Left ventricle myocardium superior (tissue), 1 donor: ENCODE measurements around the gene DNAL4. TPM values are rescaled to one million over a fixed set of nuclear protein-coding genes. Genes with fewer than 3 reads are reported as not detected.
A peak's percentile ranks its signal among the peaks of the same experiment; 100 is the strongest.

Experiments used
- ATAC-seq: fragments of 200-7000 bp; cut with Tn5 transposase; one replicate; pipeline ENCODE4 v1.9.1; 2020; ENCODE audit warnings: mild to moderate bottlenecking, moderate library complexity
- DNase-seq: peaks from one replicate; pipeline ENCODE4 v3.0.0-alpha.2; 2020
- intact Hi-C: fragments of 100-400 bp; cut with micrococcal nuclease; formaldehyde crosslinking; loops from one replicate; pipeline ENCODE4 v1.11.0; 2022
- total RNA-seq: library from RNA; stranded (reverse); fragmentation: NEBNext Ultra II Directional; extraction: Animal tissue kit (Norgen Biotek cat#: 25700); gene quantifications from one replicate; pipeline ENCODE4 v1.2.1, GENCODE V29; 2021
- donor health status: DM: no; HTN: yes; CAD: no; lungs with severe emphysema.

Gene DNAL4
- total RNA-seq, 1 donor from 2014 or later = 11.6 TPM

DNA sequence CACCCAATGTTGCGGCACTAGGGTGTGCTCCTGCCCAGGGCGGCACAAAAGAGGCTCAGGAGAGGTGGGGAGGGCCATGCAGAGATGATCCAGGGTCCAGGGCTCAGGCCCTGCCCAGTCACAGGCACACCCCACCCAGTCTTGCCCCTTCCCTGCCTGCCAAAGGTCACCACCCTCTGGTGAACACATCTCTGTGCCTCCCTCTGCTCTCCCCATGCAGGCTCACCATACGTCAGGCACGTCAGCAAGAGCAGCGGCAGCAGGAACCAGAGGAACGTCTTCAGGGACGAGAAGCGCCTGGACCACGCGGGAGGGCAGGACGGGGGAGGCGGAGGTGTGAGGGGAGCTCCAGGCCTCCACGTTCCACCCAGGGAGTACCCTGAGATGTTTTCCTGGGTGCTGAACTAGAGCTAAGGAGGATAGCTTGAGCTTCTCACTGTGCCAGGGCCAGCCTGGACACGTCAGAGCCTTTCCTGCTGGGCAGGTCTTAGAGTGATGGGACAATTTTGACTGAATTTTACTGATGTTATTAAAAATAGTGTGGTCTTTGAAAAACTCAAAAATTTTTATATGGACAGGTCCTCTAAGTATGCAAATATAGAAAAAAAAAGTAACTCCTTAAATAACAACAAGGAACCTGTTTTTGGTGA, 45.3 kb downstream of the DNAL4 start:
- intact Hi-C loops = no loop called here

DNA sequence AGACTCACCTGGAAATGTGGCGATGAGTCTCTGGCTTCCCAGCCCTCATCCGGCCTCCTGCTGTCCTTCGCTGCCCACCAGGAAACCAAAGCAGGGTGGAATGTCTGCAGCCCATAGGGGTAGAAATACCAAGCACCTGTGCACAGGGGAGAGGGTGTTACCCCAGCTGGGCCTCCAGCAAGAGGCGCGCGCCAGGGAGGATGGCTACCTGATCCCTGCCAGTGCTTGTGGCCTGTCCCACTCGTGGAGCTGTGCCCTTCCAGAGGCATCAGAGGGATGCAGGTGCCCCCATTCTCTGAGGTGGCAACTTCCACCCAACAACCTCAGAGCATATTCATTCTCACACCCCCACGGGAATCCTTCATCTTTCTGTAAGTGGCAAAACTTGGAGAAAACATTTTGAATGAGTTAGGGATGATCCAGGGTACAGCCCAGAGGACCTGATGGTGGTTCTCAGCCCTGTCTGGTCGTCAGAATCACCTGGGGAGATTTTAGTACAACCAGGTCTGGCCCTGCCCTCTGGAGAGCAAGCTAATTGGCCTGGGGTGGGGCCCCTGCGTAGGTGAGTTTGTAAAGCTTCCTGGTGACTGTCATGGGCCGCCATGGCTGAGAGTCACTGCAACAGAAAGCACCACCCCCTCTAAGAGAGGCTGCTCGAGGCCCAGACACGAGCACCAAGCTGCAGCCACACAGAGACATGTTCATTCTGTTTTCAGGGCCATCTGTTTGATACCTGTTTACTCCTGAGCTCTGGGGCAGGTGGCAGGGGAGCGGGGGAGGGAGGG, 48.1 kb downstream of the DNAL4 start:
- intact Hi-C loops = no loop called here
- DNase-seq (peak; percentile 15), ATAC-seq (no peak)

More for the DNA sequence above, 45.3 kb downstream of the DNAL4 start:
- no peak for ATAC-seq
- DNase-seq = no peak

DNA sequence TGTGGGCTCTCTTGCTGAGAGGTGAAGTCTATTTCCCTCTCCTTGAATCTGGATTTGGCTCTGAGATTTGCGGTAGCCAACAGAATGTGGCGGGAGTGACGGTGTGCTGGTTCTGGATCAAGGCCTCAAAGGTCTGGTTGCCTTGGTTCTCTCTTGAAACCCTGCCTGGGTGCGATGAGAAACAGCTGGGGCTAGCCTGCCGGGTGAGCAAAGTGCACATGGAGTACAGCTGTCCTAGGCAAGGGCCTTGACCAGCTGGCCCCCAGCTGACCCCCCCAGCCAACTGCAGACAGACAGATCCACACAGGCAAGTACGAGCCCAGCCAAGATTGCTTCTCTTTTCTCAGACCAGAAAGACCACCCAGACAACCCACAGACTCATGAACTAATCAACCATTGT, 49.0 kb downstream of the DNAL4 start:
- DNase-seq = peak; percentile 23
- ATAC-seq = no peak

DNA sequence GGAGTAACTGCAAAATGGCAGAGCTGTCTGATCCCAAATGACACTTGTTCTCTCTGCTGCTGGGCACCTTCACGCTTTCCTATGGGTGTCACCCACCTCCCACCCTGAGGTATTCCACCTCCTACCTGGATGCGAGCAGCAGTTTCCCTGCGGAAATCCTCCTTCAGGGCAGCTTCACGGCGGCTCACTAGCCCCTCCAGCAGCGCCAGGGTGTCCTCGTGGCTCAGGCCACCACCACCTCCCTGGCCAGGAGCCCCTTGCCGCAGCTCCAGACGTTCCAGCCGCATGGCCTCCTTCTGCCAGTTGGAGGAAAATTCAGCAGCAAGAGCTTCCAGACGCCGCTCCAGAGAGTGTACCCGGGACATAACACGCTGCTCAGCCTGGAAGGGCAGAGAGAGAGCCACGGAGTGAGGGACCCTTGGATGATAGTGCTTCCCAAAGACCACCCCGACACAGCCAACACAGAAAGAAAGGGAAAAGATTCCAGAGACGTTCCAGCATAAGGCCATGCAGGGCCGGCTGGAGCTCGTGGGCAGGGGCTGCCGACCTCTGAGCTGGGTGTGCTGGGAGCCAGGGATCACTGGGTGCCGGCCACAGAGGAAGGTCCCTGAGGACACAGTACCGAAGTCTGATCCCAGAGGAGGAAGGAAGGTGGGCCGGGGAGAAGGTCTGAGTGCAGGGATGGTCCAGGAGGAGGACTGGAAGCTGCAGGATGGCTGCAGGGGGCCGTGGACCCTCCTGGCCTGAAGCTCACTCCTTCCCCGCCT, 51.6 kb downstream of the DNAL4 start:
- intact Hi-C loops = no loop called here
- ATAC-seq (no peak), DNase-seq (peak; percentile 24)

More for the DNA sequence above, 49.0 kb downstream of the DNAL4 start:
- intact Hi-C loops = no loop called here

DNA sequence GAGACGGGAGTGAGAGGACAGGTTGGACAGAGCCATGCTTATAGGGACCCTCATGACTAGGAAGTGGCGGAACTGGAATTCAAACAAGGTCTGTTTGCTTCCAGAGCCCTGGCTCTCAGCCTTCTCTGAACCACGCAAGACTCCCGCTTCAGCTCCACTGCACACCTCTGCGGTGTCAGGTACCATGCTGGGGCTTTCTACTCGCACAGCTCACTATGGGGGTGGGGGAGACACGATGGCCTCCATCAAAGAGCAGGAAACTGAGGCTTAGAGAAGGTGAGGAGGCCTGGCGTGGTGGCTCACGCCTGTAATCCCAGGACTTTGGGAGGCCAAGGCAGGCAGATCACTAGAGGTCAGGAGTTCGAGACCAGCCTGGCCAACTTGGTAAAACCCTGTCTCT, 52.4 kb downstream of the DNAL4 start:
- peak; percentile 5 for DNase-seq

DNA sequence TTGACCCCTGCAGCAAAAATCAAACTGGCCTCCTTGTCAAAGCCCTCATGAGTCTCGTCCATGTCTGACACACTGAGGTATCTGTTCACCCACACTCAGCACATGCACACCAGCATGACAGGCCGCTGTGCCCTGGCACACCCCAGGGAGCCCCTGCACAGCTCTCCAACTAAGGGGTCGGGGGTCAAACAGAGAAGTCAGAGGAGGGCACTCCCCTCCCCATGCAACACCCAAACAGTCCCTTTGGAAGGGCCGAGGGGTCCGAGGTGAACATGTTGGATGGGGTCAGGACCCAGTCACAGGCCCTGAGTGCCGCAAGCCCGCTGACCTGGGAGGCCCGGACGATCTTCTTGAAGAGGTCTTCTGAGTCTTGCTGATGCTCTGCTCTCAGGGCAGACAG, 52.8 kb downstream of the DNAL4 start:
- ATAC-seq (no peak), DNase-seq (peak; percentile 25)

More for the DNA sequence above, 52.4 kb downstream of the DNAL4 start:
- intact Hi-C loops = no loop called here
- ATAC-seq = no peak

DNA sequence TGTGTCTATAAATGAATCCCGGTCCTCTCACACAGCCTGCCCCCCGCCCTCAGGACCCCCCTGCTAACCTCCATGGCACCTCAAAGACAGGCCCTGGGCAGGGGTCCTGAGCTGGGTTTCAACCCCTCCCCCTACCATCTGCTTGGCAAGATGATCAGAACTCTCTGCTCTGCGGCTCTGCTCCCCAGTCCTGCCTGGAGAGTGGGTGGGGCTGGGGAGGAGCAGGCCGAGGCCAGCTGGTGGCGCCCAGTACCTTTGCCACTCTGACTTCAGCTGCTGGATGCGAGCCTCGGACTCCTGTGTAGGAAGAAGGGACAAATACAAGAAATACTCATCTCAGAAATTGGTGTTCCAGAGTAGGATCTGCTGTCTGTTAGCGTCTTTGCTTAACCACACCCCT, 53.2 kb downstream of the DNAL4 start:
- DNase-seq = peak; percentile 13
- ATAC-seq = no peak
- intact Hi-C loops = no loop called here

More for the DNA sequence above, 52.8 kb downstream of the DNAL4 start:
- intact Hi-C loops = no loop called here

DNA sequence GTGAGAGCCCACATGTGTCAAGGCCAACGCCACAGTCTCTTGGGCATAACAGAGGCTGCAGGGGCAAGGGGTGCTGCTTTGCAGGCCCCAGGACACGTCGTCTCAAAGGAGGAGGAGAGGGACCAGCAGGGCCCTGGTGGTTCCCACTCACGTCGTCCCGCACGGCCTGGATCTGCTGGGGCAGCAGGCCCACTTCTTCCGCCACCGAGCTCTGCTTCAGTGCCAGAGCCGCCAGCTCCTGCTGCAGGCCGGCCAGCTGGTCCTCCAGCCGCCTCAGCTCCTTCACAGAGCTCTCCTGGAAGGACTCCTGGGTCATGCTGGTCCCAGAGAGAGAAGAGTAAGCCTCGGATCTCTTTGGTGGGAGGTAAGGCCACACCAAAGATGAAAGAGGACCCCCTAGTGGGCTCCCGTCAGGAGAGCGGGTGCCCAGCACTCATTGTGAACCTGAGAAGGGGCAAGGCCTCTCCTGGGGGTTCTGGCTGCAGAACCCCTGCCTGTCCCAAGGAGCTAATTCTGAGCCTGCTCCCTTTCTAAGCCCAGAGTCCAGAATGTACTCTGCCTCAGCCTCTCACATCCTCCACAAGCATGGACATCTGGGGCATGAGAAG, 53.7 kb downstream of the DNAL4 start:
- DNase-seq (peak; percentile 23), ATAC-seq (no peak)
- intact Hi-C loops = no loop called here

DNA sequence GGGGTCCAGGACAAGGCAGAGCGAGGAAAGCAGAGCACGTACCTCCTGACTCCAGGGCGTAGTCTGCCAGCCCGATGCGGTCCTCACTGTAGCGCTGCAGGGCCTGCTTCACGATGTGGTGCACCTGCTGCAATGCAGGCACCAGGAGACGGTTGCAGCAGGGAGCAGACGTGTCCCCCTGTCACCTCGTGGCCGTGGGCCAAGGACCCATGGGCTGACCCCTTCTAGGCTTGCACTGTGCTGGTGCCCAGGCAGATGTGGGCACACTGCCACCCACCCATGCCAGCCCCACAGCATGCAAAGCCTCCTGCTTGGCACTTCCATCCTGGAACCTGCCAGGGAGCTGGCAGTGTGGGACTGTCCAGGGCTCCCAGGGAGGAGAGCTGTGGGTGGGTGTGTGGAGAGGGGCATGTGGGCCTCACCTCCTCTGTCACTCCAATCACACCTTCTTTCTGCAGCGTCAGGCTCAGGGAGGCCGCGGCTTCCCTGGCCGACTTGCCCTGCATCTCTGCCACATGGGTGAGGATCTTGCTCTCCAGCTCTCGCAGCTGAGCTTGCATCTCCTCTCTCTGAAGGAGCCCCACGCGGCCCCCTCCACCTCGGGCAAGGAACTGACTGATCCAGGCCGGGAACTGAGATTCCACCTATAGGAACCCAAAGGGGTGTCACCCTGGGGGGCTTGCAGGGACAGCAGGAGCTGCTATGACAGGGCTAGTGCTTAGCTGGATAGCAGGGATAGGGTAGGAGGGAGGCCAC, 54.5 kb downstream of the DNAL4 start:
- ATAC-seq (peak; percentile 70), DNase-seq (peak; percentile 72)
- intact Hi-C loops = no loop called here

DNA sequence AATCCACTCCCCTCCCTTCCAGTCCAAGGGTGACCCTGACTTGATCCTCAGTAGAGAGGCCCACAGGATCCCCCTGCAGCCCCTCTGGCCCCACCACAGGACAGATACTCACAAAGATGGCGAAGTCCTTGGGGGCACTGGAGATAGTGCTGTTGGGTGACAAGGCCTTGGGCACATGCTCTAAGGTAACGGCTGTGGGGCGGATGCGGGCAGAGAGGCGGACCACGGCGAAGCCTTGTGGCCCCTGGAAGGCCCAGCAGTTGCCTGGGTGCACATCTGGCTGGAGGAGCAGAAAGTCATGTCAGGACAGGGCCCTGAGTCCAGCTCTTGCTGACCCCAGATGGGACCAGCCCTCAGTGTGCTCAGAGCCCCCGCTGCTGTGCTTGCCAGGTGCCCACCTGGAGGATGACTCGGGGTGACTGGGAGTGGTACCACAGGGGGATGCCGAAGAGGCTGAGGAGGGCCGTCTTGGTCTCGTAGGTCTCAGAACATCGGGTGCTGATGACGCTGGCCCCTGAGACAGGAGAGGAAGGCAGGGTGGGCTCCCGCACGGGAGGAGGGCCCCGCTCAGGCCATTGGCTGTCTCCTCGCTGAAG, 55.4 kb downstream of the DNAL4 start:
- DNase-seq = no peak
- intact Hi-C loops = no loop called here
- no peak for ATAC-seq

DNA sequence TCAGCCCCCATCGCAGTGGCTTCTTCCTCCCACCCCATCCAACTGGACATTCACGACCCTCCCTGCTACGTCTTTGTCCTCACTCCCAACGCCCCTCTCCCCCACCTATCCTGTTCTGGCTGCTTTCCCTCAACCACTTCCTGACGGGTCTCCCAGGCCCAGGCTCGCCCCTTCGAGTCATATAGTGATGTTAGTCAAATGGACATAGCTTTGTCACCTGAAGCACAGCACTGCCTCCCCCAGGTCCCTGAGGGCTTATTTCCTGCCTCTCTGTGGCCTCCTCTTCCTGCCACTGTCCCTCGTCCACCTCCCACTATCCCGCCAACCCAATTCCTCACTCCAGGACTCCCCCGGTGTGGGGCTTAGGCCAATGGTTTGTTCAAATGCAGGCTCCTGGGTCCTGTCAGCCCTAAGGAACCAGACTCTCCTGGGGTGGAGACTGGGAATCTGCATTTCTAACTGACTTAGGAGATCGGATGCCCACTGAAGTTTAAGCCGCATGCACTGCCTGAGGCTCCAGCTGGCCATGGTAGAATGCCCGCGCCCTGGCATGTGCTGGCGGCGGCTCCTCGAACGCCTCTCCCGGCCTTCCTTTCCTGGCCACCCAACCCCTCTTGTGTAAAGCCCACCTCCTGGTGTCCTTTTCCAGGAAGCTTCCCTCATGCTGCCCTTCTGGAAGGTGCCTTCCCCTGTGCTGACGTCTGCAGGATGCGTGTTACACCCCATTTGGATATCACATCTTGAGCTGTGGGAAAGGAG, 56.5 kb downstream of the DNAL4 start:
- ATAC-seq (no peak), DNase-seq (no peak)
- intact Hi-C loops = no loop called here

DNA sequence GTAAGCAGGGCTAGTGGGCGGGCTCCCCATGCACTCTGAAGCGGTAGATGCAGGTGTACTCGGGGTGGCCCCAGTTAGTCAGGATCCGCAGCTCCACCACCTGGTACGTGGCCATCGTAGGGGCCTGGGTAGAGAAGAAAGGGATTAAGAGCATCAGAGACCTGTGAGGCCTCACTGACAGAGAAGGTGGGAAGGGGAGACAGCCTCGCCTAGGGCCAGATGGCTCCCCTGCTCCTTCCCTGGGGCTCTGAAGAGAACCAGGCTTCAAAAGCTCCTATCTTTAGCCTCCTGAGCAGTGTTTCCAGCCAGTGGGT, 57.7 kb downstream of the DNAL4 start:
- ATAC-seq (no peak), DNase-seq (no peak)
- intact Hi-C loops = no loop called here

DNA sequence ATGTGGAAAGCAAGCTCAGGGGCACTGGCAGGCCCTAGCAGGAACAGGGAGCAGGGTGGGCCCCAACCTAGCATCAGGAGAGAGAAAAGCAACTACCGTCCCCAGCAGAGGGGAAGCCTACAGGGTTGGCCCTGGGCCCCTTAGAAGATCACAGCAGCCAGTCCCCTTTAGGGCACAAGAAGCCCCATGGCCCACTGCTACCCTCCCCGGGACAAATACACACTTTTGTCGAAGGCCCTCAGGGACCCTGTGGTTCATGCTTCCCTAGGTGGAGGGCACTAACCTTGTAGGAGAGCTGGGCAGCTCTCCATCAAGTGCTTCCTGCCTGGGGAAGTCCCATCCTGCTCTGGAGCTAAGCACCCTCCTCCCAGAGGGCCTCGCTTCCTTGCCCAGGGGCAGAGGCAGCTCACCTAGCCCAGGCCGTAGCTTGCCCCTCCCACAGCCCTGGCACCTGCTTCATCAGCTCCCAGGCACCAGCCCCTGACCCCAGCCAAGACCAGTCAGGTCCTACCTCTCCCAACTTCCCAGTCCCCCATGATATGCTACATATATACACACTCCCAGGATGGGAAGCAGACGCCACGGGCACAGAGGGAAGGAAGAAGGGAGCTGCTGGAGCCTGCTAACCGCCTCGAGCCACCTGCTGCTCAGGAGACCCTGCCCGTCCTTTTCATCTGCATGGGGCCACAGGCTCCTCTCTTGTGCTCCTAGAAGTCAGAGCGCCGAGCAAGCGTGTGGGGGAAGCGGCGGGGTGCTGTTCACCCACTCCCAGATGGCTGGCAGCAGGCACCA, 58.3 kb downstream of the DNAL4 start:
- ATAC-seq (no peak), DNase-seq (no peak)
- intact Hi-C loops = no loop called here

DNA sequence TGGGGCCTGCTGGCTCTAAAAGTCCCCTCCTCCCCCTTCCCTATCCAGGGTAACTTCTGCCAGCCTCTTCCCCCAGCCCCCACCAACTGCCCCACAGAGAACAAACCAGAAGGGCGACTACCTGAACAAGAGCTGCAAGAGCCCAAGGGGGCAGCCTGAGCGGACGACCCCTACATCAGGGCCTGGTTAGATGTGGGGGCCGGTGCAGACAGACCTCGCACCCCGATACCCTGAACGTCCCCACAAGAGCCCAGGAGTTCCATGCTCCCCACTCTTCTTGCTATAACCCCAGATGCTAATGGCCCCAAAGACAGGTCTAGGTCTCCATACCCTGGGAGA, 58.8 kb downstream of the DNAL4 start:
- intact Hi-C loops = no loop called here
- ATAC-seq (no peak), DNase-seq (no peak)

DNA sequence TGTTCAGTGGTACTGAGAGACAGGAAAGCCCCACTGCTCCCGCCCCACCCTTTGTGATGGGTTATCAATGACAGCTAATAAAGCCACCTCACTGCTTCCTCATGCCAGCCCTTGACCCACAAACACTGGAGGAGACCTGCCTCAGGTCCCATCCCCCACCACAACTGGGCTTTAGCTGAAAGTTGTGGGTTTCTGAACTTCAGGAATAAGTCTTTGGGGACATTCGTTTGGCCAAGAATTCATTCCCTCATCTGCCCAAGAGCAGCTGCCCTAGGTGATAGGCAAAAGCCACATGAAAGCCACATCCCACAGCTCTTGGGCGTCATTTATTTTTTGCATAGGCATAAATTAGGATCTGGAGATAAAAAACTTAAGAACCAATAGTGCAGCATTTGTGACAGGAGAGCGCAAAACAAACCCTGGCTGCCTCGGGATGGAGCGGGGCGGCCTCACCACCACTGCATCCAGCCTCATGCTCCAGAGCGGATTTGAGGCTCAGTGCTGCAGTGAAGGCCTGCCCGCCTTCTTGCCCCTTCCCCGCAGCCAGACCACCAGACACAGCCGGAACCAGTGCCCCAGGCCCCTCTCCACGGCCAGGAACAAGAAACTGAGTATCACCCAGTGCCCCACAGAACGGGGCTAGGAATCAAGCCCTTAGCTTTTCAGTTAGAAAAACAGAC, 59.4 kb downstream of the DNAL4 start:
- no peak for ATAC-seq
- DNase-seq = no peak
- intact Hi-C loops = no loop called here

DNA sequence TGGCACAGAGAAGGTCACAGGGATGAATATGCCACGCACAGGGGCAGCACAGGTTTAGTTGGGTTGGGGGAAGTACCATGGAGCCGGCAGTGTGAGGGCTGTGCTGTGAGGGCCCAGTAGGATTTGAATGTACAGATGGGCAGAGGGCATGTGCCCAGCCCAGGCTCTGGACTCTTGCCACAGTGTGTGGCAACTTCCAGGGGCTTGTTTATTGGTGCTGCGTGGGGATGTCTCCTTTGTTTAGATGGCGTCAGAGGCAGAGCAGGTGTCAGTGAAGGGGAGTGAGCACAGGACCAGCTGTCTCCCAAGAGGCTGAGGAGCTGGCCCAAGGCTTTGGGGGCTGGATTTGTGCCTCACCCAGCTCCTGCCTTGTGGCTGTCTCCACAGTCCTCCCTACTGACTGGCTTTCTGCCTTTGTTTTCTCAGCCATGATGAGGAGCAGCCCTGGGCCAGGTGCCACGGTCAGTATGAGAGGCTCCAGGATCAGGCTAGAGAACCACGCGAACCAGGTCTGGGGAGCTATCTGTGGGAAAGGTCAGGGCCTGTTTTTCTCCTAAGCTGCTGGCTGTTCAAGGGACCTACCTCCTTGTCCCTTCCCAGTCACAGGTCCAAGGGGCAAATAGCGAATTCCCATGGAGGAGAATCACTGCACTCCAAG, 60.1 kb downstream of the DNAL4 start:
- intact Hi-C loops = no loop called here
- ATAC-seq (peak; percentile 74), DNase-seq (peak; percentile 81)
